Transverse colon (tissue), 1 donor: ENCODE results near the gene LAMB1.

Experiments
- EP300 ChIP-seq: sonication (generic); formaldehyde crosslinking; IDR thresholded peaks from one replicate; pipeline ENCODE4 v1.6.1; 2017; ENCODE audit warnings: antibody characterized with exemption, low read depth
- POLR2A ChIP-seq: fragments of 450-650 bp; IDR thresholded peaks from one replicate; pipeline ENCODE4 v1.6.1; 2016; ENCODE audit warnings: antibody characterized with exemption, mild to moderate bottlenecking, moderate library complexity

GRCh38 chr7:107915541-107915940 lies 87.4 kb downstream of the LAMB1 start:
- TF ChIP-seq EP300 (no peak), POLR2A (no peak)
